HepG2 (cell line): ENCODE results near the gene MAMSTR.

Source experiments
- CEBPB ChIP-seq: IDR thresholded peaks from 2 replicates; pipeline ENCODE4 v1.6.1; 2011; ENCODE audit warnings: low read depth, low read length, improper control_type of control experiment, borderline replicate concordance
- HMGXB4 ChIP-seq, 2 experiments: sonication (generic) in 1 of 2; formaldehyde crosslinking in 1 of 2; IDR thresholded peaks; 2 replicates each; pipeline versions ENCODE4 v1.4.0 to v1.6.1; 2018 to 2020; ENCODE audit warnings: missing genetic modification reagents in 2 of 2, borderline replicate concordance in 1 of 2, low read depth in 1 of 2, mild to moderate bottlenecking in 1 of 2, missing biosample characterization in 1 of 2
- ZNF672 ChIP-seq: sonication (generic); formaldehyde crosslinking; IDR thresholded peaks from 2 replicates; pipeline ENCODE4 v1.8.1; 2022; ENCODE audit warnings: missing genetic modification reagents

DNA sequence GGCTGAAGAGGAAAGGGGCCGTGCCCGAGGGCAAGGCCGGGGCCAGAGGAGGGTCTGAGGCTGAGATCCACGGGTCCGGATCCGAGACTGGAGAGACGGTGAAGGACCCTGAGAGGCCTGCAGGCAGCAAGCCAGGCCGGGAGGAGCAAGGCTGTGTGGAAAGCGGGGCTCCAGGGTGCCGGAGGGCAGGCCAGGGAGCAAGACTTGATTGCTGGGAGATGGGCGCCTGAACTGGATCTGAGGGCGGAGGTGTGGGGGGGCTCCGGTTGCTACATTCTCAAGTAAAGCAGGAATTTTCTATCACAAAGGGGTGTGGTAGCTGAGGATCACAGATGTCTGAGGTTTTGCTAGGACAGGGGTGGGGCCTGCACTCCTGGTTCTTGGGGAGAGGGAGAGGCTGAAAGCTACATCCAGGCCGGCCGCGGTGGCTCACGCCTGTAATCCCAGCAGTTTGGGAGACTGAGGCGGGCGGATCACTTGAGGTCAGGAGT lies 3.8 kb downstream of the MAMSTR start:
- TF ChIP-seq ZNF672 (CRISPR knock-in tag) (no peak), HMGXB4 (CRISPR knock-in tag; IDR thresholded peaks at IDR 0.05; ENCODE audit: borderline replicate concordance in 1 of 2, low read depth in 1 of 2) (0 out of 4 replicates have a peak, but pooled peaks of 1 of the 2 experiments have one; percentile 21), CEBPB (no peak)
